GM21619 (cell line): ENCODE measurements around the gene DNA2.
A peak's percentile ranks its signal among the peaks of the same experiment; 100 is the strongest.
"Not testable (repeated sequence)": the region's sequence is repeated elsewhere in the genome, so short reads cannot be mapped to it uniquely, and the experiment has no call there.

ENCODE experiments used
- ATAC-seq: cut with Tn5 transposase; IDR thresholded peaks from one replicate; pipeline ENCODE4 v1.9.1; 2021; ENCODE audit not compliant: unreplicated experiment

The DNA2 gene

DNA sequence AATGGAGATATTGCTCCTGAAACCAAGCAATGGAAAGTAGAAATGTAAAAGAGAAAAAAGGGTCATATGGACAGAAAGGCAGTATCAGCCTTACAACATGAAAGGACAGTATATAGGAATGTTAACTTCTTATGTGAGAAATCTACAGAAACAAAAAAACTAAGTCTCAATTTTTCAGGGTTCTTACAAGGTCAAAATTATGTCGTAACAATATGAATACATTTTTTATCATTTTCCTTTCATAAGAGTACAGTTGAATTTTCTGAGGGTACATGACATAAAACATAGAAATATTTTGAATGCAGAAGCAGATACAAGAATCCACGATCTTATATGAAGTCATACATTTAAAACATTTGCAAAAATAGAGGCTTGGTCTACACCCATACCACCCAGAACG is 10.7 kb downstream of the DNA2 start:
- no peak for ATAC-seq

DNA sequence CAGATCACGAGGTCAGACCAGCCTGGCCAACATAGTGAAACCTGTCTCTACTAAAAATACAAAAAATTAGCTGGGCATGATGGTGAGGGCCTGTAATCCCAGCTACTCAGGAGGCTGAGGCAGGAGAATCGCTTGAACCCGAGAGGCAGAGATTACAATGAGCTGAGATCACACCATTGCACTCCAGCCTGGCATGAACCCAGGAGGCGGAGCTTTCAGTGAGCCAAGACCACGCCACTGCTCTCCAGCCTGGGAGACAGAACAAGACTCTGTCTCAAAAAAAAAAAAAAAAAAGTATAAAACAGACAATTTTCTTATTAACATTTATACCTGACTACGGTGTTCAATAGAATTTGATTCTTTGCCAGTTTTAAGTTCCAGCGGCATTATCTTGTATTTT is 22.1 kb downstream of the DNA2 start:
- not testable (repeated sequence) for ATAC-seq

DNA sequence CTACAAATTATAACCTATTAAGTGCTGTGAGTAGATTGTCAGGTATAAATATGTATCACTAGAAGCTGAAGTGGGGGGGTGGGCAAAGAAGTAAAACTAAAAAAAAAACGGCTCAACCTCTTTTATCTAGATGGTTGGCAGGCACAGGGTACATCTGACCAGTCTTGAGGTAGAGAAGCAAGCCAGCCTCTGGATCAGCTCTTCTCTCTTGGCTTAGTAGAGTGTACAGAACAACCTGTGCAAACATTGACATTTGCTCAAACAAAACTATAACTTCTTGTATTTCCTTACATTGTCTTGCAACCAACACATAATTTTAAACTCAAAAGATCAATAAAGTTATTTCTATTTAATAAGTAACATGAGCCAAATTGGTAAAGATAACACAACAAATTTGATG is 25.6 kb downstream of the DNA2 start:
- ATAC-seq: no peak

DNA sequence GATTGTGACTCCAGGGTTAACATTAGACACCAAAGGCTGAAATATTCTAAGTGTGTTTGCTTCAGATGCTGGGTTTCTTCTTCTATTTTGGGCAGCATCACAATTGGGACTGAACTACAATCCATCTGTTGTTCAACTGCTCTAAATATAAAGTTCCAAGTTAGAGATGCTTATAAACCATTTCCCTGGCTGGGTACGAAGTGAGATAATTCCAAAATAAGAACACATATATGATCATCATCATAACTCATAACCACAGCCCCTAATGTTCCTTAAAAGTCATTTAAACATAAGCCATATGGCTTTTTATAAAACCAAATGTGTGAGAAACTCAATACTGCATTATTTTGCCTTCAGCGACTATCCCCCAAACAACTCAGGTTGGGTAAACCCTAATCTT is 28.8 kb downstream of the DNA2 start:
- ATAC-seq: no peak

DNA sequence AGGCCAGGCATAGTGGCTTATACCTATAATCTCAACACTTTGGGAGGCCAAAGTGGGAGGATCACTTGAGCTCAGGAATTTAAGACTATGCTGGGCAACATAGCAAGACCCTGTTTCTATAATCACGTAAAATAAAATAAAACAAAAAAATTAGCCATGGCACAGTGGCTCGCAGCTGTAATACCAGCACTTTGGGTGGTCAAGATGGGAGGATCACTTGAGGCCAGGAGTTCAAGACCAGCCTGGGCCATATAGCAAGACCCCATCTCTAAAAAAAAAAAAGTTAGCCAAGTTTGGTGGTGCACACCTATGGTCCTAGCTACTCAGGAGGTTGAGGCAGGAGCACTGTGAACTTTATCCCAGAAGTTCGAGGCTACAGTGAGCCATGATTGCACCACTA is 30.9 kb downstream of the DNA2 start:
- ATAC-seq: no peak

DNA sequence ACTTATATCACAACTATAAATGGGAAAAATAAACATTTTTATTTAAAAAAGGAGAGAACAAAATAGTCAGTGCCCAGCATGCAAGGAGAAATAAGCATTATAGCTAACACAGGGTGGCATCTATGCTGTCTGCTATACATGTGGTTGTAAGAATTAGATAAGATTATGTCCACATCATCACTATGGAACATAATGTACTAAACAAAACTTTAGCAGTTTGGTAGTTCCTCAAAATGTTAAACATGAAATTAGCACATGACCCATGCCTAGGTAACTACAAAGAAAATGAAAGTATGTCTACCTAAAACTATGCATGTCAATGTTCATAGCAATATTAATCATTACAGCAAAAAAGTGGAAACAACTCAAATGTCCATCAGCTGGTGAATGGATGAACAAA is 36.0 kb downstream of the DNA2 start:
- ATAC-seq: no peak

DNA sequence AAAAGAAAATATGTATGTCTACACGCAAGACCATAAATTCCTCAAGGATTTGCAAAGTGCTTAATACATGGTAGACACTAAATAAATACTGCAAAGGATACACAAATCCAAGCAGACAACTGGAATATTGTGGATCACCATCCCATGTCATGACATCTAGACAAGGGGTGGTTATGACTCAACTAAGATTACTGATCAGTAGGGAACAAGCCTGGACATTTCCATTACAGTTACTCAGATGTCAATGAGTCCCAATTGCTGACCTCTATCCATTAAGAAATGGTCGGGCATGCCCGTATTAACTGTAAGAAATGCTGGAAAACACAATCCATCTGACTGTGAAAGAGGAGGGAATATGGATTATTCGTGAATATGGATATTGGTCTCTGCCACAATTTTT is 37.1 kb downstream of the DNA2 start:
- ATAC-seq: no peak

GRCh38 chr10:68428396-68429104 is 43.2 kb downstream of the DNA2 start:
- ATAC-seq: no peak

DNA sequence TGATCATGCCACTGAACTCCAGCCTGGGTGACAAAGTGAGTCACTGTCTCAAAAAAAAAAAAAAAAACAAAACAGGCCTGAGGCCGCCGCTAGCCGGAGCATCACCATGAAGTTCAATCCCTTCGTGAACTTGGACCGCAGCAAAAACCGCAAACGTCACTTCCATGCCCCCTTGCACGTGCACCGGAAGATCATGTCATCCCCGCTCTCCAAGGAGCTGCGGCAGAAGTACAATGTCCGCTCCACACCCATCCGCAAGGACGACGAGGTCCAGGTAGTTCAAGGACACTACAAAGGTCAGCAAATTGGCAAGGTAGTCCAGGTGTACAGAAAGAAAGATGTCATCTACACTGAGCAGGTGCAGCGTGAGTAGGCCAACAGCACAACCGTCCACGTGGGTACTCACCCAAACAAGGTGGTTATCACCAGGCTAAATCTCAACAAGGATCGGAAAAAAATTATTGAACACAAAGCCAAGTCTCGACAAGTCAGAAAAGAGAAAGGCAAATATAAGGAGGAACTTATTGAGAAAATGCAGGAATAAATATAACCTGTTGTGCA is 47.2 kb downstream of the DNA2 start:
- ATAC-seq: no peak

- no peak for ATAC-seq
Measured at GRCh38 chr10:68423522-68423921, 48.3 kb downstream of the DNA2 start.

DNA sequence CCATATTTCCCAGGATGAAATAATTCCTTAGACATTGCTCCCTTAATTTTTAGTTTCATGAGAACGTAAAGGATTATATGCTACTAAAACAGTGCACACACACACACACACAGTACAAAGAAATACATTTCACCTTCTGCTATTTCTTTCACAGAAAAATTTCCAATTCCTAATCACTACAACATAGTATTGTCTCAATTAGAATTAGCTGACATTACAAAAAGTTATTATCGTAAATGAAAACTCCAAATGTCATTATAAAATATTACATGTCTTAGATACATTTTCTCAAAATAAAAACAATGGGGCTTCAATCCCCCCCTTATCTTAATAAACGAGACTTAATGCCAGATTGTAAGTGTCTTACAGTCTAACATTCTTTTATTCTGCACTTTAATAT is 52.4 kb downstream of the DNA2 start:
- no peak for ATAC-seq

GRCh38 chr10:68408898-68409518 is 62.8 kb downstream of the DNA2 start:
- no peak for ATAC-seq

DNA sequence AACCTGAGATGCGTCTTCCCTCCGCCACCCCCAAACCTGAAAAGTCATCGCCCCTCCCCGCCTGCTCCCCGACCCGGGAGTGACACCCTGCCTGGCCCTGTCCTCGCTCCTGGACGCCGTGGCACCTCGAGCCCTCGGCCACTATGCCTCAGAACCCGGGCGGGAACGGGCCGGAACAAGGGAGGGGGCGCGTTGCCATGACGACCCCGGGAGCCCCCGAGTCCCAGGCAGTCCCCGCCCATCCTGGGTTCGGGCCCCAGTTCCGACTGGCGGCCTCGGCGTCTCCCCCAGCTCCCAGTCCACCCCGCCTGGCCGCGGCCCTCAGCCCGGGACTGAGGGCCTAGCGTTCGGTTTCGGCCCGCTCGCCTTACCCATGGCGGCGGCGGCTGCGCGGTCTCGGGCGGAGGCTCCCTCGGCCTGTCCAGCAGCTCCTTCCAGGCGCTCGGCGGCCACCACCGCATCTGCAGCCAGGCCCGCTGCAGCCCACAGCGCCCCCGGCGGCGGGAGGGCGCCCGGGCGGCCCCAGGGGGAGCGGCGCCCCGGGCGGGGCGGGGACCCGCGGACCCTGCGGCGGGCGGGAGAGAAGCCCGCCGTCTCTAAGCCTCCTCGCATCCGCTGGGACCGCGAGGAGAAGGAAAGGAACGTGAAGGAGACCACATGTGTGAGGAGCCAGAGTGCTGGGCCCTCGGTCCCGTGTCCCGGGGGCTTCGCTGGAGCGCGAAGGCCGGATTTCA is 64.8 kb downstream of the DNA2 start, which contains the start of gene RUFY2:
TSS of gene RUFY2 (minus strand) at position 463 of the 734 bp plus-strand sequence. CDS start at position 375, 88 bp downstream.
- ATAC-seq: peak; percentile 95

- ATAC-seq: peak; percentile 40
Measured at GRCh38 chr10:68406111-68406814, 65.5 kb downstream of the DNA2 start.

DNA sequence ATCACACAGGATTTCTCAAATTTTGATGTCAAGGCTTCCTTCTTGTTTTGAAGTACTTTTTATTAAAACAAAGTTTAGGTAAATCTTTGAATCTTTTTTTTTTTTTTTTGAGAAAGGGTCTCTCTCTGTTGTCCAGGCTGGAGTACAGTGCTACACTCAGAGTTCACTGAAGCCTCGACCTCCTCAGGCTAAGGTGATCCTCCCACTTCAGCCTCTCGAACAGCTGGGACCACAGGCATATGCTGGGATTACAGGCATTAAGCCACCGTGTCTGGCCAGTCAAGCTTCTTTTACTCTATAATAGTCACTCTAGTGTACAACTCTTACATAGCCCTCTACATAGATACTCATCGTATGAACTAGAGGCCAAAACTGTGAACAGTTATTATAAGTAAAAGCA is 68.1 kb downstream of the DNA2 start:
- ATAC-seq: no peak

DNA sequence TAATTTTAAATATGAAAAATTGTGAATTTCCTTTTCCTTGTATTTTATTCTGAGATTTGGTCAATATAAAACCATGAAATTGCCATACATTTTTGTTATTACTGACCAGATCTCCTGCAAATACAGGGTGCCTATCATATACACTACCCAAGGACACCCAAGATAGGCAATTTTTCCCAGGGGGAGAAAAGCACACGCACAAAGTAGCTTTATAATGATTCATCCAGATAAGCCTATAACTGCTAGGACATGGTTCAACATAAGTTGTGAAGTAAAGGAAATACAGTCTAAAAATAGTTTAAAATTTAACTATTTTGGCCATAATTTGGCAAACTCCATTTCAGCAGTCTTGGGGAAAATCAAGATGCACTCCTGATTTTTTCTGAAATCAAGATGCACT is 69.5 kb downstream of the DNA2 start:
- ATAC-seq: no peak

DNA sequence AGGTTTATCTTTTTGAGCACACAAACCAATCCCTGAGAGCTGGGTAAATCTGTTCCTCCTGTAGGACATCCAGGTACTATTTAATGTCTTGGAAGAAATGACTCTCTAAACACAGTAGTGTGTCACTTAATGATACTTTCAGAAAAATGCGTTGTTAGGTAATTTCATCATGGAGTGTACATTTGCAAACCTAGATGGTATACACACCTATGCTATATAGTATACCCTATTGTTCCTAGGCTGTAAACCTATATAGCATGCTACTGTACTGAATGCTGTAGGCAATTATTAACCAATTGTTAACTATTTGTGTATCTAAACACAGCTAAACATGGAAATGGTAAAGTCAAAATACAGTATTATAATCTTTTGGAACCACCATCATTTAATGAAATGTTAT is 74.8 kb downstream of the DNA2 start:
- no peak for ATAC-seq

DNA sequence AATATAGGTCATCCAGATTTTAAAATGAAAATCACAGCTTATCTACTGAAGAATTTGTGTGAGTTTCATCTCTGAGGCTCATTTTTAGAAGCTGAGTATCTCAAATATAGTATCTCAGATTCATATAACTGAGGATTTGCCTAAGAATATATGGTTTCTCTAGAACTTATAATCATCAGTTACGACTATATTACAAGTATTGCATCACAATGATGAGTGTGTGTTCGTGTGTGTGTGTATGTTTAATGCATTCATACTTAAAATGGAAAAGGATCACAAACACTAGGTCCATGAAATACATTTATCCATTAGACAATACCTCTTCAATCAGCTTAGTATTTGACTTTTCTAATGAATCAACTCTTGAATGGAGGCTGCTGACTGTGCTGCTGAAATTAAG is 86.0 kb downstream of the DNA2 start:
- no peak for ATAC-seq

GRCh38 chr10:68371604-68372003 is 100.2 kb downstream of the DNA2 start:
- ATAC-seq: no peak

GRCh38 chr10:68367121-68367520 is 104.7 kb downstream of the DNA2 start:
- no peak for ATAC-seq

- ATAC-seq: no peak
Measured at GRCh38 chr10:68366600-68366999, 105.2 kb downstream of the DNA2 start.
